Inflammatory macrophage treated with lipopolysaccharide for 1 hour (primary cell): ENCODE measurements around the gene CTNNBL1.
"Not testable (repeated sequence)": the region's sequence is repeated elsewhere in the genome, so short reads cannot be mapped to it uniquely, and the experiment has no call there.

Source experiments
- DNase-seq, 2 donors: peaks; one replicate each; pipeline ENCODE4 v3.0.0-alpha.2; 2020 to 2022

Gene CTNNBL1

GRCh38 chr20:37823296-37823980, 129.6 kb downstream of the CTNNBL1 start:
- no peak for DNase-seq

- no peak for DNase-seq
Measured at GRCh38 chr20:37827605-37828004, 133.8 kb downstream of the CTNNBL1 start.

GRCh38 chr20:37828684-37829083, 134.9 kb downstream of the CTNNBL1 start:
- DNase-seq = no peak

- no peak for DNase-seq
Measured at GRCh38 chr20:37829128-37829527, 135.3 kb downstream of the CTNNBL1 start.

GRCh38 chr20:37833221-37833896, 139.5 kb downstream of the CTNNBL1 start:
- DNase-seq = no peak

GRCh38 chr20:37836926-37837325, 143.1 kb downstream of the CTNNBL1 start:
- DNase-seq = no peak

- DNase-seq = no peak
Measured at GRCh38 chr20:37837924-37838323, 144.1 kb downstream of the CTNNBL1 start.

DNA sequence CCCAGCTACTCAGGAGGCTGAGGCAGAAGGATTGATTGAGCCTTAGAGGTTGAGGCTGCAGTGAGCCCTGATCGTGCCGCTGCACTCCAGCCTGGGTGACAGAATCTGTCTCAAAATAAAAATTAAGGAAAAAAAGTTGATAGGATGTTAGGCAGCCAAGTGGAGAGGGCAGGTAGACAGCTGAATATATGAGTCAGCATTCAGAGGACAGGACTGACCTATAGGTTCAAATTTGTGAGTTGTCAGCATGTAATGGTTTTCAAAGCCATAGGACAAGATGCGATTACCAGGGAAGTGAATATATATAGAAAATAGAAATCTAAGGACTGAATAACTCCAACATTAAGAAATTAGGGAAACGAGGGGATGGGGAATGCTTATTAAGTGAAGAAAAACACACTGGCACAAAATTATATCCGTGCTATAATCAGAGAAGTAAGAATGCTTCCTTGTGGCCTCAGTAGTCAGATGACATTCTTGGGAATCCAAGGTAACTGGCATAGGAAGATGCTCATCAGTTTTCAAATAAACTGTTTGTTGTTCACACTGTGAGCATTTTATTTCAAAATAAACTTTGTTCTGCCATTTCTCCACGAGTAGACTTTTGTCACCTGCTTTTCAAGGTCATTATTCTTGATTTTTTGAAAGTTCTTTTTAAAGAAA, 145.1 kb downstream of the CTNNBL1 start:
- no peak for DNase-seq

DNA sequence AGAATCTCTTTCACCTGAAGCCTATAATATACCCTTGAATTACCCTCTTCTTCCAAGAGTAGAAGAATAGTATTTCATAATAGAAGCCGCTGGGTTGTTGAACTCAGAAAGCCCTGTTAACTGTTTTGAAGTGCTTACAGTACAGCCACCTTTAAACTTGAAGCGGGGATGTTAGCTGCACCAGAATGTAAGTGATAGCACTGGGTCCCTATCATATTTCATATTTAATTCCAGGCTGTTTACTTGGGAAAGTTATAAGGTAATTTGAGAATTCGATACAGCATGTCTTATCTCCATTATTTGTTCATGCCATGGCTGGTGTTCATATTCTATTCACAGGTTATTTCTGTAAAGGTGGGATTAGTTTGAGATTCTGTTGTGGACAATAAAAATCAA, 145.6 kb downstream of the CTNNBL1 start:
- DNase-seq = no peak

- DNase-seq = no peak
Measured at GRCh38 chr20:37839955-37840354, 146.1 kb downstream of the CTNNBL1 start.

DNA sequence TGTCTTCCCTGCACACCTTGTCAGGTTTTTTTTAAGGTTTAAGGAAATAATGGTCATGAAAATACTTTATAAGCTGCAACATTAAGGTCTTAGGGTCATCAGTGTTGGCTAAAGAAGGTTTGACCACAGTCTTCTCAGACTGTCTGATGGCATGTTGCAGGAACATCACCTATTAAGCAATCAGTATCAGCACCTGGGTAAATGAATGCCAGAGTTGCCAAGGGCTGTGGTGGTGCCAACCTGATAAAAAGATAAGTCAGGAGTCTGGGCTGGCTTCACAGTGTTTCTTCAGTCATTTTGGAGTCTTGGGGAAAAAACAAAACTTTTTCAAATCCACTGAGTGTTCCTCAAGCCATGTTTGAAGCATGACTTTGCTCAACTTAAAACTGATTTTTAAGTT, 147.6 kb downstream of the CTNNBL1 start:
- DNase-seq = no peak

GRCh38 chr20:37841971-37842370, 148.1 kb downstream of the CTNNBL1 start:
- no peak for DNase-seq

DNA sequence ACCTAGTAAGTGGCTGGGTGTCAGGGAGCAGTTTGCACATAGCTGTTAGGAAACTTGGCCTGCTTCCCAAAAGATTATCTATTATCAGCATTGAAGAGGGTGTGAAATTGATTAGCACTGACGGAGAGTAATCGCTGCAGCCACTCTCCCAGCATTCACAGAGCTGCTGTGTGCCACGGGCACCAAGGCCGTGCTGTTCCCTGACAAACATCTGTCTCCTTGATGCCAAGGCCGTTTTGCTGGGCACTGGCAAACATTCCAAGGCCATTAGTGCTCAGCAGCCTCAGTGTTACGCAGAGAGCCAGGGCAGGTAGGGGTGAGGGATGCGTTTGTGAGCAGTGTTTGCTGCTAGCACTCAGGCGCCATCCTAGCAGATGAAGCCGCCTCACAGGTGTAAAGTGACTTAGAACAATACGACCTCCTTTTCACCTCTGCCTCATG, 151.4 kb downstream of the CTNNBL1 start:
- no peak for DNase-seq

GRCh38 chr20:37845878-37846277, 152.0 kb downstream of the CTNNBL1 start:
- no peak for DNase-seq

DNA sequence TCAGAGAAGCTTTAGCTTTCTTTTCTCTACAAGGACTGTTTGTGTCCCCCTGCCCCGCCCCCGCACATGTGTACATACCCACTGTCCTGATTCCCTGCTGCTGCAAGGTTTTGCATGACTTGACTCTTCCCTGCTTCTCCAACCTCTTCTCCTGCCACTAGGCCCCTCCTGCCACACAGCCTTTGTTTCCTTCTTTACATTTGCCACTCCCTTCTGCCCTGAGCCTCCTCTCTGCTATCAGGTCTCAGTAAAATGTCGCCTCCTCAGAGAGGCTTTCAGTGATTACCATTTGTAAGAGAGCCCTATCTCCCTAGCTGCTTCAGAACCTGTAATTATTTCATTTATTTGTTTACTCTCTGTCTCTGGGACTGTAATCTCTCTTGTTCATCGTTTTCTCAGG, 152.7 kb downstream of the CTNNBL1 start:
- DNase-seq = no peak

DNA sequence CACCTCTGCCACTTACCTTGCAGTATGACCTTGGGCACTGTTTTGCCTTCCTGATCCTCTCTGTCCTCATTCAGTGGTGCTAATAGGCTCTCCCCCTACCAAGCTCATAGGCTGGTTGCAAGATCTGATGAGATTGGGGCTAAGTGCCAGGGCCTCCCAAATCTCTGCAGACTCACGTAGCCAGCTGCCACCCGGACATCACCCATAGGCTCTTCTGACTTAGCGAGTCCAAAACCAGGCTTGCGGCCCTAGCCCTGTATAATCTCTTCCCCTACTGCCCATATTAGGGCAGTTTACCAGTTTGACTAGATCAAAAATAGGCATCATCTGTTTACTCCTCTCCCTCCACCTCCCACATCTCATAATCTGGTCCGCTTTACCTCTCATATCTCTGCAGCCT, 154.9 kb downstream of the CTNNBL1 start:
- no peak for DNase-seq

GRCh38 chr20:37849156-37849555, 155.3 kb downstream of the CTNNBL1 start:
- DNase-seq = no peak

GRCh38 chr20:37849566-37849965, 155.7 kb downstream of the CTNNBL1 start:
- no peak for DNase-seq

GRCh38 chr20:37850036-37850592, 156.3 kb downstream of the CTNNBL1 start:
- DNase-seq = no peak

- DNase-seq = no peak
Measured at GRCh38 chr20:37850724-37851355, 157.0 kb downstream of the CTNNBL1 start.

DNA sequence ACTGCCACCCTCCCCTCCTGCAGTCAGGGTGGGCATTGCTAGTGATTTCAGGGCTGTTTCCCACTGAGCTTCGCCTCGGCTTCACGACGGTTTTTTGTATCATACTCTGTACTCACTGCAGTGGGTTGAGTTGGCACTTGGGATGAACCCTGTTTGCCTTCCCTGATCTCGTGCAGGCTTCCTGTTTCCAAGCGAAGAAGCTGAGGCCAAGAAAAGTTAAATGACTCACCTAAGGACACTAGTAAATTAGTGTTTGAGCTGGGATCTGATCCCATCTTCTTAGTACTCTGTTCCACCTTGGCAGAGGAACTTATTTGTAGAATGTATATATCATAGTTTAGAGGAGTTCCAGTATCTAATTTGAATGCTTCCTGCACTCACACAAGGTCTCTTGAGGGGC, 158.8 kb downstream of the CTNNBL1 start:
- no peak for DNase-seq

GRCh38 chr20:37853823-37854375, 160.1 kb downstream of the CTNNBL1 start:
- DNase-seq = no peak

GRCh38 chr20:37856034-37856433, 162.2 kb downstream of the CTNNBL1 start:
- not testable (repeated sequence) for DNase-seq
